DMS153 (cell line): ENCODE results near the gene CALN1.
"Not testable (repeated sequence)": the region's sequence is repeated elsewhere in the genome, so short reads cannot be mapped to it uniquely, and the experiment has no call there.

Experiments used
- DNase-seq: peaks from one replicate; lab custom pipeline; 2025; lab: John Stamatoyannopoulos, UW

CALN1 gene

GRCh38 chr7:72412121-72412618, at the start of gene CALN1:
Gene CALN1 (minus strand): TSS chr7:72412338.
- DNase-seq = not testable (repeated sequence)

GRCh38 chr7:72453471-72453870, 41.3 kb upstream of the CALN1 start:
- DNase-seq = no peak

DNA sequence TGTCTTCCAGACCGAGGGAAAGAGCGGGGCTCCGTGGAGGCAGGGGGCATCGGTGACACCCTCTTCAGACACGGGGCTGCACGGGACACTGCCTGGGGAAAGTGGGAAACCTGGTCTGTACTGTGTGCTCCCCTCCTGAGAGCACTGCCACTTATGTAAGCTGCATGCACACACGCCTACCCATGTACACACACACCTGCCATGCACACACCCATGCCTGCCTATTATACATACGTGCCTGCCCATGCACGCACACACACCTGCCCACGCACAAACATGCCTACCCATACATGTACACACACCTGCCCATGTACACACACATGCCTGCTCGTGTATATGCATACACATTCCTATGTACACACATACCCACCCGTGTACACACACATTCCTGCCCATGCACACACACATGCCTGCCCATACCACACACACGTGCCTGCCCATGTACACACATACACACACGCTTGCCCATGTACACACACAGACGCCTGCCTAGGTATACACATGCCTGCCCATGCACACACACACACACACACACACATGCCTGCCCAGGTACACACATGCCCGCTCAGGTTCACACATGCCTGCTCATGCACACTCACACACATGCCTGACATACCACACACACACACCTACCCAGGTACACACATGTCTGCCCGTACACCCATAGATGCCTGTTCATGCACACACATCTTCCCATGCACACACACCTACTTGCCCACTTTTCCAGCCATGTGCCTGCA, 35.5 kb upstream of the CALN1 start:
- no peak for DNase-seq

- DNase-seq = no peak
These were observed 34.7 kb upstream of the CALN1 start for GRCh38 chr7:72446591-72447462.

DNA sequence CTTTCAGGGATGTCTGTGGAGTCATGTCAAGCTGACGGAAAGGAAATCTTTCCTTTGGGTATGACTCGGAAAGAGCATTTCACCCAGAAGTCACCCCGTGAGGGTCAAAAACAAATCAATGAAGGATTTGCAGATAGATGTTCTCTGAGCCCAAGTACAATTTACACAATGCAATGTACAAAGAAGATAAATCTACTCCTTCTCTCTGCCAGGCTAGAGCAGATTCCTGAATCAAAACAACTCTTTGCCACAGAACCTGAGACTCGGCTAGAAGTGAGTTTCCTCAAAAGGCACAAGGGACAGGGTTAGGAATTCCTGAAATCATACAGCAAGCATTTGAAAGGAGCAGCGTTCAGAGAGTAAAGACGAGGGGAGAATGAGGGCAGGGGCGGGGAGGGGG, 34.0 kb upstream of the CALN1 start:
- no peak for DNase-seq

GRCh38 chr7:72445580-72445979, 33.4 kb upstream of the CALN1 start:
- no peak for DNase-seq

DNA sequence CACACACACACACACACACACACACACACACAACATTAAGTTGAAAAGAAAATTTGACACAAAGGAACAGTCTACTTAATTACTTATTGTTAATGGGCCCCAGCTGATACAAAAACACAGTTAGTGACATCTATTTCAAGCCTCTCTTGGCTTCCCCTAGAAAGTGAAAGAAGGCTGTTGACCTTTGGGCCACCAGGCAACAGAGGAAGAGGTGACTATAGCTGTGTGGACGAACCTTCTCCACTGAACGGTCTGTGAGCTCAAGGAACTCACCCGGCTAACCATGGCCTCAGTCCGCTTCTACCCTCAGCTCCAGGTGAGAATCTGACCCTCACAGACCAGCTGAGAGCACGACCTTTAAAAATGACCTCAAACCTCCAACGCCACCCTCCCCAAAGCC, 32.9 kb upstream of the CALN1 start:
- DNase-seq = no peak

GRCh38 chr7:72444026-72444776, 32.1 kb upstream of the CALN1 start:
- peak; percentile 90 for DNase-seq

- no peak for DNase-seq
These were observed 29.7 kb upstream of the CALN1 start for GRCh38 chr7:72441791-72442190.

GRCh38 chr7:72438491-72438890, 26.4 kb upstream of the CALN1 start:
- no peak for DNase-seq

DNA sequence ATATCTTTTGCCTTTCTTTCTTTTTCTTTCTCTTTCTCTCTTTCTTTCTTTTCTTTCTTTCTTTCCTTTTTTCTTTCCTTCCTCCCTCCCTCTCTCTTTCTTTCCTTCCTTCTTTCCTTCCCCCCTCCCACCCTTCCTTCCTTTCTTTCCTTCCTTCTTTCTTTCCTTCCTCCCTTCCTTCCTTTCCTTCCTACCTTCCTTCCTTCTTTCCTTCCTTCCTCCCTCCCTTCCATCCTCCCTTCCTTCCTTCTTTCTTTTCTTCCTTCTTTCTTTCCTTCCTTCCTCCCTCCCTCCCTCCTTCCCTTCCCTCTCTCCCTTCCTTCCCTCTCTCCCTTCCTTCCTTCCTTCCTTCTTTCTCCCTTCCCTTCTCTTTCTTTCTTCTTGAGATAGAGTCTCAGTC, 25.5 kb upstream of the CALN1 start:
- no peak for DNase-seq

DNA sequence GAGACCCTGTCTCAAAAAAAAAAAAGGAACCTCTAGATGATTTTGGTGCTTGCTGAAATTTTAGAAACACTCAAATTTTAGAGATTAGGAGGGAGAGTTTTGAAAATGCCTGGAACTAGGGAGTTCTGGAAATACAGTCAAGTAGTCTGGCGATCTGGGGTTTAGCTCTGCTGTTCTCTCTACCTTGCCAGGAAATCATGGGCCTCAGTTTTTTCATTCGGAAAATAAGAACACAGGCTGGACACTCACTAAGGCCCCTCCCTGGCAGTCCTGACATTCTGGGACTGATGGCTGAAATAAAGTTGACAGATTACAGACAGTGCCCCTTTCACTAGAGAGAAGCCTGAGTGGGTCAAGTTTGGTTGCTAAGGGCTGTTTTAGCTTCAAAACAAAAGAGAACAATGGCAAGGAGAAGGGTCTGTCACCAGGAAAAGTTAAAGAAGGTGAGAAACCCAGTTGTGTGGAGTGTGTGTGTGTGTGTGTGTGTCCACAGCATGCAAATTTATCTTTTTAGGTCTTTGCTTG, 25.0 kb upstream of the CALN1 start:
- no peak for DNase-seq

- no peak for DNase-seq
These were observed 23.9 kb upstream of the CALN1 start for GRCh38 chr7:72435925-72436480.

GRCh38 chr7:72435366-72435765, 23.2 kb upstream of the CALN1 start:
- peak; percentile 10 for DNase-seq

GRCh38 chr7:72430531-72430930, 18.4 kb upstream of the CALN1 start:
- DNase-seq = no peak

GRCh38 chr7:72429316-72429715, 17.2 kb upstream of the CALN1 start:
- DNase-seq = no peak

DNA sequence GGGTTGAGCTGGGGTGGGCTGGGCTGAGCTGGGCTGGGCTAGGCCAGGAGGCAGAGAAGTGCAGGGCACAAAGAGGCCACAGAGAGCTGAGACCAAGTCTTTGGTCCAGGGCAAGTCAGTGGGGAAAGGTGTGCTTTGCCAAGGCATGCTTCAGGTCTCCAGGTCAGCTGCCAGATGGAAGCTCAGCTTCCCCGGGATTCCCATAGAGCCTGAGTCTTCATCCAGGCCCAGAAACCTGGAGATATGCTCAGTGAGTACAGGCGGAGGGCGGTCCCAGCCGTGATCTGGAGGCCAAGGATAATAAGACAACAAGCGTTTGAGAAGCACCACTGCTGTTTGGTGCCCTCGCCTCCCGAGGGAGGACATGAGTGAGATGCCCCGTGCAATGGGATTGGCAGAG, 4.7 kb upstream of the CALN1 start:
- DNase-seq = no peak

DNA sequence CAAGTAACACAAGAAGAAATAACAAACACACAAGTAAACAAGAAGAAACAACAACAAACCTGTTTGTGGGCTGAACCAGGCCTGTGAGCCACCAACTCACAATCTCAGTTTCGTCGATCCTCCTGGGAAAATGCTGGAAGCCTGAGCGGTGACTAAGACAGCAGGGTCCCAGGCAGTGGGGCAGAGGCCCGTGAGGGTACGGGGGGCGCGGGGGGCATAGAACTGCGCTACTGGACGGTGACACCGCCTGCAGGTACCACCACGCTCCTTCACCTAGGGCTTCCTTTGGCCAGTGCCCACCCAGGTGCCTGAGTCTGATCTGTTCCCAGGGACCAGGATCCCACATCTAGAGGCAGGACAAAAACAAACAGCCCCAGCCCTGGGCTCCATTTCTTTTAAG, 3.4 kb upstream of the CALN1 start:
- no peak for DNase-seq

DNA sequence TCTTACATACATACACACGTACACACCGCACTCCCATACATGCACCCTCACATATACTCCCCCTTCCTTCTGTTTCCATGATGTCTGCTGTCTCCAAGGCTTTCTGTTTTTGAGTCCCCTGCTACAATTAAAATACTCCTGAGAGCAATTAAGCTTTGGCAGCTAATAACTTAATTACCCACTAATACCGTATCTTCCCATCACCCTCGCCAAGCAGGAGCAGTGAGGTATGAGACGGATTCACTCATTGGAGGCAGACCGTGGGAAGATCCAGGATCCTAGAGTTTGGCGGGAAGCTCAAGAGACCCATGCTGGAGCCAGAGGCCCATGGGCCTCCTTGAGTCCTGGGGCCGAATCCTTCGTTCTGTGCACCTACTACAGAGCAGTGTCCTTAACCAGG, 1.7 kb upstream of the CALN1 start:
- DNase-seq = no peak

- no peak for DNase-seq
These were observed 1.2 kb upstream of the CALN1 start for GRCh38 chr7:72413290-72413689.

- no peak for DNase-seq
These were observed 719 bp downstream of the CALN1 start for GRCh38 chr7:72411419-72411818.

DNA sequence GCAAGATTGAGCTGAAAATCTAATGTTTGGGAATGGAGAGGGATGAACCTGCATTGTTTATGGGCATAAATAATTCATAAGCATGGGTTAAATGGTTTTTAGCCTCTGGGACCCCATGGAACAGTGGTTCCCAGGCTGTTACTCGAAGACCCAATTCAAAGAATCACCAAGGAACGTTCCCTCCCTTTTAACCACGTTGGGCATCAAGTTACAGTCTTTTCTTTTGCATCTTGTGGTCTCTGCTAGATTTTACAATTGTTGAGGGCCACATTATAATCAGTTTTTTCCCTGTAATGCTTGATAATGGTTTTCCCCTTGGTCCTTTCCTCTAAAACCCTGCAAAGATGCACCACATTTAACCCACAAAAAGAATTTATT, 2.5 kb downstream of the CALN1 start:
- no peak for DNase-seq
